Measurements from ENCODE around the gene CD22.
A peak's percentile ranks its signal among the peaks of the same experiment; 100 is the strongest.

The CD22 gene

DNA sequence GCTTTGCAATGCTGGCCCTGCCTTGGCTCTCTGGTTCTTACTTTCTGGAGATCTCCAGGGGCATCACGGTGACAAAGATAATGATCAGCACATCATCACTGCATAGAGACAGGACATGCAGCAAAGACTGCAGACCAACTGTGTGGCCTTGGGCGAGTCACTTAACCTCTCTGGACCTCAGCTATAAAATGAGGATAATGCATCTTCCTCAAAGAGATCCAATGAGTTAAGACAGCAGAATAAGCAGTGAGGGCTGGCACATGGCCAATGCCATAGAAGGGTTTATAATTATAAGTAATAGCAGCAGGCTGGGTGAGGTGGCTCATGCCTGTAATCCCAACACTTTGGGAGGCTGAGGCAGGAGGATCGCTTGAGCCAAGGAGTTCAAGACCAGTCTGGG lies 34.7 kb upstream of the CD22 start:
- H2AFZ ChIP-seq (ENCODE audit: low read length), result no peak overlapping the region
- H4K20me1 ChIP-seq (ENCODE audit: insufficient read depth, low read length), result no peaks in the 10 kb centered on the region
- DNase-seq, result no peak
- H3K9me3 ChIP-seq (replicated peaks; ENCODE audit: insufficient read depth, low read length), result no peaks in the 10 kb centered on the region
- H3F3A ChIP-seq (ENCODE audit: insufficient read depth, low read length), result no peaks in the 10 kb centered on the region
- no peaks in the 10 kb centered on the region for H3K36me3 ChIP-seq (replicated peaks; ENCODE audit: insufficient read depth, low read length)
- no peak overlapping the region for H3K9ac ChIP-seq (ENCODE audit: low read length)
- no peaks in the 10 kb centered on the region for H3K9me2 ChIP-seq (replicated peaks; ENCODE audit: insufficient read depth, low read length)
- H3K4me2 ChIP-seq (ENCODE audit: low read depth, low read length), result no peak overlapping the region
- H3K79me2 ChIP-seq (ENCODE audit: low read length), result no peaks in the 10 kb centered on the region
- H3K4me1 ChIP-seq (ENCODE audit: low read length), result peaks cover 11% of the 10 kb centered on the region; the same call in 1 of the 2 replicates
- no peak for TF ChIP-seq EZH2phosphoT487 (IDR thresholded peaks at IDR 0.05; ENCODE audit: low read length)
- no peak overlapping the region for H3K27ac ChIP-seq (ENCODE audit: low read length)
- no peak overlapping the region for H3K4me3 ChIP-seq (ENCODE audit: low read length)
- H3K27me3 ChIP-seq (replicated peaks; ENCODE audit: insufficient read depth, low read length), result peaks cover 38% of the 10 kb centered on the region

GRCh38 chr19:35294859-35295791 lies 33.9 kb upstream of the CD22 start:
- no peak overlapping the region for H3K9ac ChIP-seq (ENCODE audit: low read length)
- H3K9me3 ChIP-seq (replicated peaks; ENCODE audit: insufficient read depth, low read length), result no peaks in the 10 kb centered on the region
- H3K4me3 ChIP-seq (ENCODE audit: low read length), result no peak overlapping the region
- H3K27me3 ChIP-seq (replicated peaks; ENCODE audit: insufficient read depth, low read length), result peaks cover 35% of the 10 kb centered on the region
- H3K9me2 ChIP-seq (replicated peaks; ENCODE audit: insufficient read depth, low read length), result no peaks in the 10 kb centered on the region
- H4K20me1 ChIP-seq (ENCODE audit: insufficient read depth, low read length), result no peaks in the 10 kb centered on the region
- H3K36me3 ChIP-seq (replicated peaks; ENCODE audit: insufficient read depth, low read length), result no peaks in the 10 kb centered on the region
- H3K4me1 ChIP-seq (ENCODE audit: low read length), result peaks cover 11% of the 10 kb centered on the region; the same call in 1 of the 2 replicates
- H3F3A ChIP-seq (ENCODE audit: insufficient read depth, low read length), result no peaks in the 10 kb centered on the region
- no peak overlapping the region for H3K4me2 ChIP-seq (ENCODE audit: low read depth, low read length)
- TF ChIP-seq EZH2phosphoT487 (IDR thresholded peaks at IDR 0.05; ENCODE audit: low read length) (no peak), EZH2 (optimal IDR thresholded peaks at IDR 0.05; ENCODE audit: low read depth, low read length) (no peak)
- TF ChIP-seq, protein P1, sequence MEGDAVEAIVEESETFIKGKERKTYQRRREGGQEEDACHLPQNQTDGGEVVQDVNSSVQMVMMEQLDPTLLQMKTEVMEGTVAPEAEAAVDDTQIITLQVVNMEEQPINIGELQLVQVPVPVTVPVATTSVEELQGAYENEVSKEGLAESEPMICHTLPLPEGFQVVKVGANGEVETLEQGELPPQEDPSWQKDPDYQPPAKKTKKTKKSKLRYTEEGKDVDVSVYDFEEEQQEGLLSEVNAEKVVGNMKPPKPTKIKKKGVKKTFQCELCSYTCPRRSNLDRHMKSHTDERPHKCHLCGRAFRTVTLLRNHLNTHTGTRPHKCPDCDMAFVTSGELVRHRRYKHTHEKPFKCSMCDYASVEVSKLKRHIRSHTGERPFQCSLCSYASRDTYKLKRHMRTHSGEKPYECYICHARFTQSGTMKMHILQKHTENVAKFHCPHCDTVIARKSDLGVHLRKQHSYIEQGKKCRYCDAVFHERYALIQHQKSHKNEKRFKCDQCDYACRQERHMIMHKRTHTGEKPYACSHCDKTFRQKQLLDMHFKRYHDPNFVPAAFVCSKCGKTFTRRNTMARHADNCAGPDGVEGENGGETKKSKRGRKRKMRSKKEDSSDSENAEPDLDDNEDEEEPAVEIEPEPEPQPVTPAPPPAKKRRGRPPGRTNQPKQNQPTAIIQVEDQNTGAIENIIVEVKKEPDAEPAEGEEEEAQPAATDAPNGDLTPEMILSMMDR (IDR thresholded peaks at IDR 0.05; ENCODE audit: low read length), result no peak
- peak overlapping the region; percentile 21; the same call in 1 of the 2 replicates for H3K27ac ChIP-seq (ENCODE audit: low read length)
- no peak overlapping the region for H2AFZ ChIP-seq (ENCODE audit: low read length)
- no peak for DNase-seq
- H3K79me2 ChIP-seq (ENCODE audit: low read length), result no peaks in the 10 kb centered on the region

DNA sequence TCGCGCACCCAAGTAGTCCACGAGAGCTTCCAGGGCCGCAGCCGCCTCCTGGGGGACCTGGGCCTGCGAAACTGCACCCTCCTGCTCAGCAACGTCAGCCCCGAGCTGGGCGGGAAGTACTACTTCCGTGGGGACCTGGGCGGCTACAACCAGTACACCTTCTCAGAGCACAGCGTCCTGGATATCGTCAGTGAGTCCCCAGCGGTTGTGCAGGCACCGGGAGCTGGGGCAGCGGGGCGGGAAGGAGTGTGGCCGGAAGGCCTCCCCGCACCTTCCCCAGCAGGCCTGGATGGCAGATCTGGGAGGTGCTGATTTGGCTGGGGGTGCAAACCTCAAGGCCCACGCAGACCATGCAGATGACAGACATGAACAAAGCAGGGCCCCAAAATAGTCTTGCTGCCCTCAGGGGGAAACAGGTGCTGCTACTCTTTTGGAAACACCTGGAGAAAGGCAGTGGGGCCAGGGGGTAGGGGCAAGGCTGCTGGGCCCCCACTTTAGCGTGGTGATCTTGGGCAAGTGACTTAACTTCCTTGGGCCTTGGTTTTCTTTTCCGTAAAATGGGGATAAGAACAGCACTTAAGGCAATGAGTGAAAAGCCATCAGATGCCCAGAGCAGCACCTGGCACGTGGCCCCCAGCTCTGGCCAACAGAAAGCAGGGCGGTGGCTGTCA lies 33.1 kb upstream of the CD22 start:
- Histone ChIP-seq H2AFZ (ENCODE audit: low read length) (peak overlapping the region; percentile 25; the same call in 1 of the 2 replicates), H3K9me2 (replicated peaks; ENCODE audit: insufficient read depth, low read length) (no peaks in the 10 kb centered on the region), H3K9ac (ENCODE audit: low read length) (no peak overlapping the region), H3K4me1 (ENCODE audit: low read length) (peaks cover 11% of the 10 kb centered on the region; the same call in 1 of the 2 replicates), H3K27me3 (replicated peaks; ENCODE audit: insufficient read depth, low read length) (peaks cover 36% of the 10 kb centered on the region), H3K27ac (ENCODE audit: low read length) (peak overlapping the region; percentile 21; the same call in 1 of the 2 replicates), H3K4me3 (ENCODE audit: low read length) (no peak overlapping the region), H3K36me3 (replicated peaks; ENCODE audit: insufficient read depth, low read length) (no peaks in the 10 kb centered on the region), H3F3A (ENCODE audit: insufficient read depth, low read length) (no peaks in the 10 kb centered on the region), H3K9me3 (replicated peaks; ENCODE audit: insufficient read depth, low read length) (no peaks in the 10 kb centered on the region), H4K20me1 (ENCODE audit: insufficient read depth, low read length) (no peaks in the 10 kb centered on the region), H3K4me2 (ENCODE audit: low read depth, low read length) (peak overlapping the region; percentile 13; the same call in 1 of the 2 replicates), H3K79me2 (ENCODE audit: low read length) (no peaks in the 10 kb centered on the region)
- TF ChIP-seq, protein P1 (IDR thresholded peaks at IDR 0.05; ENCODE audit: low read length), result no peak
- TF ChIP-seq EZH2 (optimal IDR thresholded peaks at IDR 0.05; ENCODE audit: low read depth, low read length), result no peak
- TF ChIP-seq EZH2phosphoT487 (IDR thresholded peaks at IDR 0.05; ENCODE audit: low read length), result no peak
- DNase-seq, result peak; percentile 39
